HepG2 (cell line): ENCODE measurements around the gene ZNF764. TPM values are rescaled to one million over a fixed set of nuclear protein-coding genes. Genes with fewer than 3 reads are reported as not detected.

ENCODE experiments used
- CBX5 ChIP-seq: sonication (generic); formaldehyde crosslinking; IDR thresholded peaks from 2 replicates; pipeline ENCODE4 v1.4.0; 2020; ENCODE audit warnings: missing genetic modification reagents, borderline replicate concordance
- CSRNP2 ChIP-seq: sonication (generic); formaldehyde crosslinking; conservative IDR thresholded peaks from 2 replicates; pipeline ENCODE4 v1.8.0; 2022; ENCODE audit warnings: low read depth, missing genetic modification reagents
- DNMT3B ChIP-seq: conservative IDR thresholded peaks from 2 replicates; pipeline ENCODE4 v1.6.1; 2016; ENCODE audit warnings: missing biosample characterization, control low read depth
- DPF2 ChIP-seq: sonication (generic); formaldehyde crosslinking; IDR thresholded peaks from 2 replicates; pipeline ENCODE4 v1.4.0; 2020; ENCODE audit warnings: mild to moderate bottlenecking, low read depth, missing genetic modification reagents, borderline replicate concordance
- FOXA1 ChIP-seq, 2 experiments: fragments of 450-650 bp in 1 of 2; sonication (generic) in 1 of 2; formaldehyde crosslinking in 1 of 2; IDR thresholded peaks; 2 replicates each; pipeline versions ENCODE4 v1.4.0 to v1.6.1; 2016 to 2020; ENCODE audit warnings: missing genetic modification reagents in 1 of 2
- HNF1A ChIP-seq, 2 experiments: sonication (generic) in 1 of 2; formaldehyde crosslinking in 1 of 2; IDR thresholded peaks; 2 replicates each; pipeline versions ENCODE4 v1.4.0 to v1.6.1; 2016 to 2020; ENCODE audit warnings: borderline replicate concordance in 1 of 2, low read depth in 1 of 2, mild to moderate bottlenecking in 1 of 2, missing genetic modification reagents in 1 of 2
- MEIS1 ChIP-seq: sonication (generic); formaldehyde crosslinking; IDR thresholded peaks from 2 replicates; pipeline ENCODE4 v1.9.0; 2021; ENCODE audit warnings: mild to moderate bottlenecking, missing genetic modification reagents, moderate library complexity, borderline replicate concordance
- PAXIP1 ChIP-seq: sonication (generic); formaldehyde crosslinking; conservative IDR thresholded peaks from 2 replicates; pipeline ENCODE4 v1.4.0; 2020; ENCODE audit warnings: mild to moderate bottlenecking, missing genetic modification reagents, moderate library complexity
- SMC3 ChIP-seq: IDR thresholded peaks from 2 replicates; pipeline ENCODE4 v1.6.1; 2011; ENCODE audit warnings: low read length, improper control_type of control experiment
- TOPORS ChIP-seq: sonication (generic); formaldehyde crosslinking; IDR thresholded peaks from 2 replicates; pipeline ENCODE4 v1.8.0; 2023; ENCODE audit warnings: mild to moderate bottlenecking, missing genetic modification reagents
- ZBTB10 ChIP-seq: sonication (generic); formaldehyde crosslinking; IDR thresholded peaks from 2 replicates; pipeline ENCODE4 v1.4.0; 2020; ENCODE audit warnings: missing genetic modification reagents, borderline replicate concordance
- ZFAT ChIP-seq: sonication (generic); formaldehyde crosslinking; conservative IDR thresholded peaks from 2 replicates; pipeline ENCODE4 v1.8.1; 2023; ENCODE audit warnings: missing genetic modification reagents, inconsistent platforms
- ZNF20 ChIP-seq: sonication (generic); formaldehyde crosslinking; IDR thresholded peaks from 2 replicates; pipeline ENCODE4 v1.4.0; 2020; ENCODE audit warnings: mild to moderate bottlenecking, moderate library complexity, missing genetic modification reagents
- ZNF3 ChIP-seq: IDR thresholded peaks from 2 replicates; pipeline ENCODE4 v1.7.0; 2017; ENCODE audit warnings: inconsistent platforms
- ZNF563 ChIP-seq: sonication (generic); formaldehyde crosslinking; IDR thresholded peaks from 2 replicates; pipeline ENCODE4 v1.8.0; 2022; ENCODE audit warnings: mild to moderate bottlenecking, moderate library complexity, missing genetic modification reagents
- ZNF746 ChIP-seq: sonication (generic); formaldehyde crosslinking; IDR thresholded peaks from 2 replicates; pipeline ENCODE4 v1.8.0; 2022; ENCODE audit warnings: mild to moderate bottlenecking, missing genetic modification reagents
- ZSCAN9 ChIP-seq: IDR thresholded peaks from 2 replicates; pipeline ENCODE4 v1.6.1; 2016; ENCODE audit warnings: borderline replicate concordance
- polyA plus RNA-seq, 8 experiments: library from polyadenylated mRNA; depleted of rRNA in 3 of 8; stranded (reverse) in 7 of 8; unstranded in 1 of 8; fragments of >200 nt; fragmentation: Illumina TruSeq in 4 of 8; extraction: Trizol in 4 of 8; gene quantifications; 2 replicates each; pipeline versions ENCODE4 v1.2.1 to v1.2.3, GENCODE V29; 2011 to 2016; ENCODE audit warnings: low read depth in 4 of 8, missing spikeins in 1 of 8, mixed read lengths in 1 of 8; ENCODE audit not compliant: insufficient read depth in 1 of 8
- total RNA-seq, 5 experiments: library from RNA; depleted of rRNA; stranded (reverse); fragments of >200 nt; fragmentation: Illumina TruSeq; extraction: Trizol; gene quantifications; 2 replicates each; pipeline ENCODE4 v1.2.3, GENCODE V29; 2016; ENCODE audit warnings: low read depth in 1 of 5

The ZNF764 gene
- total and polyA plus RNA-seq, 2 of the 13 experiments (the other 11 are each of a cell fraction or from before 2014, with no cell fraction given) = 4.1 to 9.1 TPM

- TF ChIP-seq ZBTB10 (CRISPR knock-in tag) = no peak
- no peak for TF ChIP-seq CSRNP2
- 0 out of 2 replicates have a peak, but pooled peaks have one; percentile 18 for TF ChIP-seq PAXIP1 (CRISPR knock-in tag)
- TF ChIP-seq TOPORS (CRISPR knock-in tag) = no peak
- TF ChIP-seq ZNF3 (CRISPR knock-in tag) = no peak
- TF ChIP-seq DPF2 = 0 out of 2 replicates have a peak, but pooled peaks have one; percentile 19
- no peak for TF ChIP-seq CBX5 (CRISPR knock-in tag)
- TF ChIP-seq ZNF563 (CRISPR knock-in tag) = no peak
- TF ChIP-seq FOXA1 (IDR thresholded peaks at IDR 0.05) = no peak
- peak; percentile 8; the same call in 1 of the 2 replicates for TF ChIP-seq FOXA1 (CRISPR knock-in tag; IDR thresholded peaks at IDR 0.05)
- no peak for TF ChIP-seq SMC3
- no peak for TF ChIP-seq MEIS1 (CRISPR knock-in tag)
- TF ChIP-seq DNMT3B = no peak
- TF ChIP-seq ZNF746 (CRISPR knock-in tag) = no peak
- TF ChIP-seq ZNF20 = no peak
- TF ChIP-seq ZSCAN9 = 0 out of 2 replicates have a peak, but pooled peaks have one; percentile 19
- TF ChIP-seq ZFAT = no peak
- no peak for TF ChIP-seq HNF1A (IDR thresholded peaks at IDR 0.05; ENCODE audit: low read depth)
- no peak for TF ChIP-seq HNF1A (CRISPR knock-in tag; IDR thresholded peaks at IDR 0.05; ENCODE audit: borderline replicate concordance)
Observed at GRCh38 chr16:30567991-30568638, 9.9 kb upstream of the ZNF764 start (continued).
